CD14-positive monocyte (primary cell): ENCODE results near the gene ST3GAL5. TPM values are rescaled to one million over a fixed set of nuclear protein-coding genes. Genes with fewer than 3 reads are reported as not detected.

Source experiments
- DNase-seq, 3 donors: peaks; one replicate each; pipeline ENCODE4 v3.0.0-alpha.2; 2011 to 2022
- H2AFZ ChIP-seq: 2 replicates; pipeline ENCODE4 v1.6.0; 2012; ENCODE audit warnings: mild to moderate bottlenecking, low read depth, low read length, inconsistent platforms; ENCODE audit not compliant: insufficient read depth, poor library complexity, severe bottlenecking
- H3K27ac ChIP-seq, 2 donors: 1 replicate in 1 of 2; 2 replicates in 1 of 2; pipeline ENCODE4 v1.5.1; 2012 to 2013; ENCODE audit warnings: low read length in 2 of 2, control low read depth in 1 of 2, inconsistent platforms in 1 of 2, low read depth in 1 of 2, mild to moderate bottlenecking in 1 of 2
- H3K27me3 ChIP-seq, 2 donors: one replicate each; pipeline versions ENCODE4 v1.6.0 to v1.6.1; 2011 to 2013; ENCODE audit warnings: low read length in 2 of 2; ENCODE audit not compliant: control insufficient read depth in 2 of 2, insufficient read depth in 2 of 2
- H3K36me3 ChIP-seq, 2 donors: replicated peaks in 1 of 2; 1 replicate in 1 of 2; 2 replicates in 1 of 2; pipeline versions ENCODE4 v1.5.1 to v1.6.1; 2012 to 2013; ENCODE audit warnings: low read length in 2 of 2, control low read depth in 1 of 2, inconsistent platforms in 1 of 2, mild to moderate bottlenecking in 1 of 2; ENCODE audit not compliant: insufficient read depth in 2 of 2, control insufficient read depth in 1 of 2
- H3K4me1 ChIP-seq, 2 donors: 1 replicate in 1 of 2; 2 replicates in 1 of 2; pipeline versions ENCODE4 v1.5.1 to v1.6.1; 2012 to 2013; ENCODE audit warnings: low read length in 2 of 2, control low read depth in 1 of 2, inconsistent platforms in 1 of 2, mild to moderate bottlenecking in 1 of 2, moderate library complexity in 1 of 2; ENCODE audit not compliant: insufficient read depth in 2 of 2, control insufficient read depth in 1 of 2
- H3K4me2 ChIP-seq: replicated peaks from 2 replicates; pipeline ENCODE3; 2012; ENCODE audit warnings: low read length, moderate library complexity, mild to moderate bottlenecking; ENCODE audit not compliant: poor library complexity, severe bottlenecking; ENCODE audit errors: extremely low read depth
- H3K4me3 ChIP-seq, 3 experiments: fragments of 200-600 bp in 1 of 3; sonication (generic) in 1 of 3; replicated peaks in 1 of 3; 1 replicate in 2 of 3; 2 replicates in 1 of 3; pipeline ENCODE4 v1.5.1; 2011 to 2013; ENCODE audit warnings: low read length in 3 of 3, mild to moderate bottlenecking in 3 of 3, control low read depth in 2 of 3, low read depth in 2 of 3, inconsistent platforms in 1 of 3, moderate library complexity in 1 of 3
- H3K79me2 ChIP-seq: 2 replicates; pipeline ENCODE4 v1.6.0; 2012; ENCODE audit warnings: mild to moderate bottlenecking, control low read depth, inconsistent platforms, low read length, moderate library complexity; ENCODE audit not compliant: insufficient read depth
- H3K9ac ChIP-seq: 2 replicates; pipeline ENCODE4 v1.6.0; 2017; ENCODE audit warnings: low read length, mild to moderate bottlenecking; ENCODE audit not compliant: insufficient read depth, poor library complexity, severe bottlenecking
- H3K9me3 ChIP-seq, 2 donors: replicated peaks in 1 of 2; 1 replicate in 1 of 2; 2 replicates in 1 of 2; pipeline versions ENCODE4 v1.5.1 to v1.6.1; 2012 to 2013; ENCODE audit warnings: low read length in 2 of 2, control low read depth in 1 of 2; ENCODE audit not compliant: control insufficient read depth in 1 of 2, insufficient read depth in 1 of 2
- H4K20me1 ChIP-seq: 2 replicates; pipeline ENCODE4 v1.6.0; 2012; ENCODE audit warnings: mild to moderate bottlenecking, low read length, control low read depth, moderate library complexity; ENCODE audit not compliant: insufficient read depth
- H3K27ac Mint-ChIP-seq, 7 donors: one replicate each; pipeline ENCODE4 v1.8.0; 2020; ENCODE audit warnings: mild to moderate bottlenecking in 7 of 7, mixed read lengths in 7 of 7, moderate library complexity in 6 of 7, inconsistent platforms in 2 of 7
- H3K27me3 Mint-ChIP-seq, 3 donors: one replicate each; pipeline ENCODE4 v1.8.0; 2021 to 2022; ENCODE audit warnings: low read depth in 3 of 3, mild to moderate bottlenecking in 3 of 3, mixed read lengths in 3 of 3, moderate library complexity in 3 of 3, inconsistent platforms in 1 of 3
- H3K36me3 Mint-ChIP-seq, 2 donors: one replicate each; pipeline ENCODE4 v1.8.0; 2020; ENCODE audit warnings: mixed read lengths in 2 of 2, inconsistent platforms in 1 of 2, mild to moderate bottlenecking in 1 of 2
- H3K4me1 Mint-ChIP-seq: one replicate; pipeline ENCODE4 v1.8.0; 2020; ENCODE audit warnings: mild to moderate bottlenecking, mixed read lengths
- H3K4me3 Mint-ChIP-seq, 2 donors: one replicate each; pipeline ENCODE4 v1.8.0; 2020; ENCODE audit warnings: mild to moderate bottlenecking in 2 of 2, mixed read lengths in 2 of 2, moderate library complexity in 1 of 2
- H3K9me3 Mint-ChIP-seq, 7 donors: one replicate each; pipeline ENCODE4 v1.8.0; 2020 to 2022; ENCODE audit warnings: mixed read lengths in 7 of 7, mild to moderate bottlenecking in 6 of 7, moderate library complexity in 6 of 7, inconsistent platforms in 2 of 7
- WGBS: methylation state at CpG from one replicate; pipeline ENCODE4 v1.1.5; 2013; ENCODE audit warnings: missing lambda C conversion rate; ENCODE audit not compliant: insufficient coverage; 5-methylcytosine and 5-hydroxymethylcytosine counted together
- intact Hi-C, 2 donors: fragments of 100-400 bp; cut with micrococcal nuclease; formaldehyde crosslinking; loops; one replicate each; pipeline versions ENCODE4 v1.15.0 to v1.15.1; 2023
- polyA plus RNA-seq, 3 donors: library from polyadenylated mRNA; depleted of rRNA in 1 of 3; unstranded in 2 of 3; stranded (reverse) in 1 of 3; fragments of 300-500 nt in 2 of 3; fragments of >200 nt in 1 of 3; fragmentation: Illumina TruSeq in 2 of 3; gene quantifications; 1 replicate in 2 of 3; 2 replicates in 1 of 3; pipeline ENCODE4 v1.2.3, GENCODE V29; 2012 to 2021
- TF ChIP-seq, protein P1 (sequence below): fragments of 200-600 bp; IDR thresholded peaks from one replicate; pipeline ENCODE4 v1.8.0; 2022; ENCODE audit warnings: antibody characterized with exemption, mild to moderate bottlenecking

The ST3GAL5 gene
- polyA plus RNA-seq, 3 donors: 14.0 to 51.2 (median 19.5) TPM

DNA sequence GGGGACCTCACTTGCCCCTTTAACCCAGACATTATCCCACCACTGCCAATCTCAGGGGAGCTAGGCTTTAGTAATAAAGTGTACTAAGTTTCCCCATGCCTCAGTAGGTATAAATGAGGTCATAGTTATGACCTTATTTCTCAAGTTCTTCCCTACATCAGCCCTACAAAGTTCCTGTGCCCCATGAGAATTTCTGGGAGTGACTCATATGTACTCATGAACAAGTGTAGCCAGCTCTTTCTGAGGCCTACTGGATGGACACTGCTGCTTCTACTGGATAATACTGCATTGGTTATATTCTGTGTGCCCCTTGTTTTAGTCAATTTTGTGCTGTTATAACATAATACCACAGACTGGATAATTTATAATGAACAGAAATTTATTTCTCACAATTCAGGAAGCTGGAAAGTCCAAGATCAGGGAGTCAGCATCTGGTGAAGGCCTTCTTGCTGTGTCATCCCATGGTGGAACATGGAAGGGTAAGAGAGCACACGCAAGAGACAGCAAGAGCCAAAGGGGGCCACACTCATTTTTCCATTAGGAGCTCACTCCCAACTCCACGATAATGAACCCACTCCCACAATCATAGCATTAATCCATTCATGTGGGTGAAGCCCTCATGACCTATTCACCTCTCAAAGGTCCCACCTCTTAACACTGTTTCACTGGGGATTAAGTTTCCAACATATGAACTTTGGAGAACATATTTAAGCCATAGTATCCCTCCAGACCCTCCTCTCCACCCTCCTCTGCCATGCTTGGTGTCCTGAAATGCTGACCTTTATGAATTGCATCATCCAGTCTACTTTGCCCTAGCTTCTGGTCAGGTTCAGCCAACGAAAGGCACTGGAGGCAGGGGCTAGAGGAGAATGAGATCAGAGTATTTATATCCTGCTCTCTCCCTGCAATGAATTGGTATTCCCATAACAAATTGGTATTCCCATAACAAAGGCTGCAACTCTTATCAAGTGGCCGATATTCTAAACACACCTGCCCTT lies 25.4 kb upstream of the ST3GAL5 start:
- Histone ChIP-seq H3K27me3 (no peaks in the 10 kb centered on the region), H3K9ac (no peak overlapping the region), H3K4me3 (no peak overlapping the region), H3K9me3 (no peaks in the 10 kb centered on the region), H3K4me2 (no peak overlapping the region), H3K36me3 (no peaks in the 10 kb centered on the region), H3K4me1 (no peaks in the 10 kb centered on the region), H2AFZ (no peak overlapping the region), H3K27ac (no peak overlapping the region), H3K79me2 (no peaks in the 10 kb centered on the region), H4K20me1 (no peaks in the 10 kb centered on the region)
- intact Hi-C loops: no loop called here
- no peak overlapping the region for H3K4me3 Mint-ChIP-seq
- 100% methylated on average over 2 of the region's 4 CpGs for WGBS
- TF ChIP-seq, protein P1, sequence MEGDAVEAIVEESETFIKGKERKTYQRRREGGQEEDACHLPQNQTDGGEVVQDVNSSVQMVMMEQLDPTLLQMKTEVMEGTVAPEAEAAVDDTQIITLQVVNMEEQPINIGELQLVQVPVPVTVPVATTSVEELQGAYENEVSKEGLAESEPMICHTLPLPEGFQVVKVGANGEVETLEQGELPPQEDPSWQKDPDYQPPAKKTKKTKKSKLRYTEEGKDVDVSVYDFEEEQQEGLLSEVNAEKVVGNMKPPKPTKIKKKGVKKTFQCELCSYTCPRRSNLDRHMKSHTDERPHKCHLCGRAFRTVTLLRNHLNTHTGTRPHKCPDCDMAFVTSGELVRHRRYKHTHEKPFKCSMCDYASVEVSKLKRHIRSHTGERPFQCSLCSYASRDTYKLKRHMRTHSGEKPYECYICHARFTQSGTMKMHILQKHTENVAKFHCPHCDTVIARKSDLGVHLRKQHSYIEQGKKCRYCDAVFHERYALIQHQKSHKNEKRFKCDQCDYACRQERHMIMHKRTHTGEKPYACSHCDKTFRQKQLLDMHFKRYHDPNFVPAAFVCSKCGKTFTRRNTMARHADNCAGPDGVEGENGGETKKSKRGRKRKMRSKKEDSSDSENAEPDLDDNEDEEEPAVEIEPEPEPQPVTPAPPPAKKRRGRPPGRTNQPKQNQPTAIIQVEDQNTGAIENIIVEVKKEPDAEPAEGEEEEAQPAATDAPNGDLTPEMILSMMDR: no peak
- H3K9me3 Mint-ChIP-seq: no peaks in the 10 kb centered on the region
- DNase-seq: peak in 1 of 3 donors; percentile 64
- peaks cover 4 to 20% of the 10 kb centered on the region in 2 donors for H3K36me3 Mint-ChIP-seq
- peaks cover 0 to 1% (median 0%) of the 10 kb centered on the region in 3 donors for H3K27me3 Mint-ChIP-seq
- peak overlapping the region in 2 of 7 donors; percentile 15 to 24 for H3K27ac Mint-ChIP-seq
- H3K4me1 Mint-ChIP-seq: peaks cover 5% of the 10 kb centered on the region

GRCh38 chr2:85911814-85912692 lies 23.3 kb upstream of the ST3GAL5 start:
- 93% methylated on average over 6 of the region's 9 CpGs for WGBS
- Mint-ChIP-seq H3K27me3 (peaks cover 0 to 7% (median 1%) of the 10 kb centered on the region in 3 donors), H3K4me3 (no peak overlapping the region), H3K4me1 (peaks cover 6% of the 10 kb centered on the region), H3K36me3 (peaks cover 4 to 19% of the 10 kb centered on the region in 2 donors), H3K9me3 (peaks cover 0 to 3% (median 0%) of the 10 kb centered on the region in 7 donors), H3K27ac (peak overlapping the region in 3 of 7 donors; percentile 2 to 7 (median 7))
- TF ChIP-seq, protein P1: no peak
- intact Hi-C loops: no loop called here
- Histone ChIP-seq H3K36me3 (no peaks in the 10 kb centered on the region), H4K20me1 (no peaks in the 10 kb centered on the region), H3K27ac (no peak overlapping the region), H3K4me3 (no peak overlapping the region), H3K79me2 (no peaks in the 10 kb centered on the region), H2AFZ (no peak overlapping the region), H3K9me3 (no peaks in the 10 kb centered on the region), H3K9ac (no peak overlapping the region), H3K4me2 (no peak overlapping the region), H3K27me3 (no peaks in the 10 kb centered on the region), H3K4me1 (peaks cover 3 to 7% of the 10 kb centered on the region in 2 donors)
- peak in 1 of 3 donors; percentile 12 for DNase-seq
